ENCODE data around the gene CDK16. TPM values are rescaled to one million over a fixed set of nuclear protein-coding genes. Genes with fewer than 3 reads are reported as not detected.
A peak's percentile ranks its signal among the peaks of the same experiment; 100 is the strongest.

Gene CDK16
- 45.0 and 49.0 TPM in 2 replicates for total RNA-seq

- DNase-seq, result peak; percentile 69
- CTCF ChIA-PET, result interaction anchor here (1.0 to 1.5 kb wide), 4 partner anchors 22 to 305 kb away, joined by 3 to 4 read pairs (median 4); no protein-coding TSS in a partner anchor
Observed at GRCh38 chrX:47218280-47218919, at the start of gene CDK16. Gene CDK16, plus strand, starts transcription at chrX:47218681. Its CDS starts 4,877 bp downstream, at chrX:47223558.

GRCh38 chrX:47169273-47169672 lies 49.2 kb upstream of the CDK16 start:
- intact Hi-C loops (cut with micrococcal nuclease), result no loop called here
- CTCF ChIA-PET, result no interaction called here
- no peak for TF ChIP-seq CTCF (IDR thresholded peaks at IDR 0.05)
- ATAC-seq (ENCODE audit: low read depth) (no peak), DNase-seq (no peak)
- POLR2A ChIA-PET, result no interaction called here
- Mint-ChIP-seq H3K27ac (no peak overlapping the region), H3K9me3 (no peaks in the 10 kb centered on the region), H3K4me1 (no peaks in the 10 kb centered on the region), H3K36me3 (ENCODE audit: low read depth) (peaks cover 55% of the 10 kb centered on the region), H3K4me3 (no peak overlapping the region), H3K27me3 (no peaks in the 10 kb centered on the region)

More at GRCh38 chrX:47218280-47218919, at the start of gene CDK16:
- ATAC-seq (ENCODE audit: low read depth), result peak; percentile 35
- peak within 1 kb of the TSS; percentile 92 for H3K4me3 Mint-ChIP-seq
- POLR2A ChIA-PET, result interaction anchor here (0.5 to 3.6 kb wide), 24 partner anchors 11 to 1679 kb away, joined by 3 to 53 read pairs (median 4); partner anchors contain the start of genes ARAF, NDUFB11, PQBP1 and RBM10
- H3K4me1 Mint-ChIP-seq, result peaks cover 40% of the 10 kb centered on the region
- H3K27me3 Mint-ChIP-seq, result no peaks in the 10 kb centered on the region
- peaks cover 49% of the 10 kb centered on the region for H3K36me3 Mint-ChIP-seq (ENCODE audit: low read depth)
- H3K27ac Mint-ChIP-seq, result peak within 1 kb of the TSS; percentile 99
- intact Hi-C loops (cut with micrococcal nuclease), result loop anchor here (1.0 to 5.0 kb wide), 6 partner anchors 15 to 434 kb away; partner anchors contain the start of genes ELK1, RBM10, UBA1 and USP11
- TF ChIP-seq CTCF (IDR thresholded peaks at IDR 0.05), result no peak
- H3K9me3 Mint-ChIP-seq, result no peaks in the 10 kb centered on the region

GRCh38 chrX:47169726-47170515 lies 48.6 kb upstream of the CDK16 start:
- POLR2A ChIA-PET, result no interaction called here
- intact Hi-C loops (cut with micrococcal nuclease), result no loop called here
- DNase-seq, result no peak
- no peak overlapping the region for H3K4me3 Mint-ChIP-seq
- ATAC-seq (ENCODE audit: low read depth), result no peak
- H3K27ac Mint-ChIP-seq, result no peak overlapping the region
- no peak for TF ChIP-seq CTCF (IDR thresholded peaks at IDR 0.05)
- no peaks in the 10 kb centered on the region for H3K27me3 Mint-ChIP-seq
- H3K36me3 Mint-ChIP-seq (ENCODE audit: low read depth), result peaks cover 53% of the 10 kb centered on the region
- CTCF ChIA-PET, result no interaction called here
- no peaks in the 10 kb centered on the region for H3K4me1 Mint-ChIP-seq
- no peaks in the 10 kb centered on the region for H3K9me3 Mint-ChIP-seq

DNA sequence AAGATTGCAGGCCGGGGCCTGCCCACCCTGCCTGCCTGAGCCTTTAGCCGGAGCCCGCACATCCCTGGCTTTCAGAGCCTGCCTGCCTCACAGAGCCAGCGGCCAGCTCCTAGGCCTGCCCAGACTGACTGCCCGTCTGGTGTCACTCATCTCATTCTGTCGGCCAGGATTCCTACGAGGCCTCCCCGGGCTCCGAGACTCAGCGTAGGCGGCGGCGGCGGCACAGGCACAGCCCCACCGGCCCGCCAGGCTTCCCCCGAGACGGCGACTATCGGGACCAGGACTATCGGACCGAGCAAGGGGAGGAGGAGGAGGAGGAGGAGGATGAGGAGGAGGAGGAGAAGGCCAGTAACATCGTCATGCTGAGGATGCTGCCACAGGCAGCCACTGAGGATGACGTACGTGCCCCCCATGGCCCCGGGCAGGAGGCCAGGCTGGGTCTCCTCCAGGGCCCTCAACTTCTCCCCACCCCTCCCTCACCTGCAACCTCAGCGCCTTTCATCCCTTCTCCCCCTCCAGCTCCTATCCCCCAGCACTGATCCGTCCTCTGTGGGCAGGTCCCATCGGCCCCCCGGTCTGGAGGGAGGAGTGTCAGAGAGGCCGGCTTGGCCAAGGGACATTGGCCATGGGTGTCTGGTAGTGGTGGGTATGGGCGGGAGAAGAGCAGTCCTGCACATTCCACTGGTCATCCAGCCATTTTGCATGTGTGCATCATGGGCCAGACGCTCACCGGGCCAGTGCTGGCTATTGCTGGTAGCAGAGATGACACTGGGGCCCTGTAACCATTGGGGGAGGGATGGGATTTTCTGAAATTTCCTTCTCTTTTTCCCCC lies 47.4 kb upstream of the CDK16 start:
- H3K4me1 Mint-ChIP-seq, result no peaks in the 10 kb centered on the region
- no peaks in the 10 kb centered on the region for H3K27me3 Mint-ChIP-seq
- peaks cover 61% of the 10 kb centered on the region for H3K36me3 Mint-ChIP-seq (ENCODE audit: low read depth)
- POLR2A ChIA-PET, result no interaction called here
- no peak for ATAC-seq (ENCODE audit: low read depth)
- no peak for TF ChIP-seq CTCF (IDR thresholded peaks at IDR 0.05)
- no peak for DNase-seq
- no peak overlapping the region for H3K27ac Mint-ChIP-seq
- CTCF ChIA-PET, result no interaction called here
- H3K4me3 Mint-ChIP-seq, result no peak overlapping the region
- no peaks in the 10 kb centered on the region for H3K9me3 Mint-ChIP-seq
- intact Hi-C loops (cut with micrococcal nuclease), result no loop called here

Data from activated B cell treated with CpG ODN at 0.5 μM for 24 hours (primary cell).